ENCODE results near the gene DNAH14.

Gene DNAH14

GRCh38 chr1:225413708-225414375 lies 484.4 kb downstream of the DNAH14 start:
- no peak for DNase-seq

- DNase-seq = no peak
Observed at GRCh38 chr1:225415307-225415706, 485.8 kb downstream of the DNAH14 start.

DNA sequence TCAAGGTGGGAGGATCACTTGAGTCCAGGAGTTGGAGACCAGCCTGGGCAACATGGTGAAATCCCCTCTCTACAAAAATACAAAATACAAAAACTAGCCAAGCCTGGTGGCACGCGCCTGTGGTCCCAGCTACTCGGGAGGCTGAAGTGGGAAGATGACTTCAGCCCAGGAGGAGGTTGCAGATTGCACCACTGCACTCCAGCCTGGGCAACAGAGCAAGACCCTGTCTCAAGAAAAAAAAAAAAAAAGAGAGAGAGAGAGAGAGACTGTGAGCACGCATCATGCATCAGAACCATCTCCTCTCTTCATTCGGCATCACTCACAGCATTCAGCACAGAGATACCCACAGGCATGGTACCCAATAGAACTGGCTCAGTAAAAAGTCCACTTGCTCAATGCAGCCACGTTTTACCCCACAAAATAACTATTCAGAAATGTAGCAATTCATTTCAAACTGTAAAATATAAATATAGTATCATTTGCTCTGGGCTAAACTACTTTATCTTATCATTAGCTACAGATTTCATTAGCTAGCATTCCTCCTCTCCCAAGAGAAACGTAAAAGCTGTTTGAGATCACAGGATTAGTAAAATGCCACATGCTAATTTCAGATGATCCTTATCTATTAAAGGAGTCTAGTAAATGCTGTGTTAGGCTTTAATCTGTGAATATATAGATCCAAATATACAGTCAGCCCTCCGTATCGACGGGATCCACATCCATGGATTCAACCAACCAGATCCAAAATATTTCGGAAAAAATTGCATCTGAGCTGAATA lies 486.7 kb downstream of the DNAH14 start:
- no peak for DNase-seq

- DNase-seq = no peak
Observed at GRCh38 chr1:225418059-225418458, 488.6 kb downstream of the DNAH14 start.

GRCh38 chr1:225418598-225418997 lies 489.1 kb downstream of the DNAH14 start:
- no peak for DNase-seq

DNA sequence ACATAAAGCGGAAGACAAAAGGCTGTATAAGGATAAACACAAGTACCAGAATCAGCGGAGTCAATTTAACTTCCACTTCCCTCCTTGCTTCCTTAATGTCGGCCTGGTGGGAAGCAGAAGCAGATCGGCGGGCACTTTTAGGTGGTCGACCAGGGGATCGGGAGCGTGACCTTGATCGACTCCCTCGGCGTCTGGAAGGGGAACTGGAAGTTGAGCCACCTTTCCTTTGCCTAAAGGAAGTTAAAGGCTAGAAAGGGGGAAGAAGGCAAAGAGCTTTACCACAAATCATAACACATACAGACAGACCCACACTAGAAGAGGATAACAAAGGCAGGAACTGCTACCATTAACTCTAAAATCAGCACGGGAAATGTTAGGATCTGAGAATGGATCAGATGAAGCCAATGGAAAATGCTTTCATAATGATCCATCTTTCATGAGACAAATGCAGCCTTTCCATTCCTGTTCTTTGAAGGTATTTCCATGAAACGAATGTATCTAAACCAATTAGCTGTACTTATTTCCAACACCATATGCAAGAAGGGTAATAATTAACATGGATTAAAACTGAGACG lies 492.6 kb downstream of the DNAH14 start:
- no peak for DNase-seq

DNA sequence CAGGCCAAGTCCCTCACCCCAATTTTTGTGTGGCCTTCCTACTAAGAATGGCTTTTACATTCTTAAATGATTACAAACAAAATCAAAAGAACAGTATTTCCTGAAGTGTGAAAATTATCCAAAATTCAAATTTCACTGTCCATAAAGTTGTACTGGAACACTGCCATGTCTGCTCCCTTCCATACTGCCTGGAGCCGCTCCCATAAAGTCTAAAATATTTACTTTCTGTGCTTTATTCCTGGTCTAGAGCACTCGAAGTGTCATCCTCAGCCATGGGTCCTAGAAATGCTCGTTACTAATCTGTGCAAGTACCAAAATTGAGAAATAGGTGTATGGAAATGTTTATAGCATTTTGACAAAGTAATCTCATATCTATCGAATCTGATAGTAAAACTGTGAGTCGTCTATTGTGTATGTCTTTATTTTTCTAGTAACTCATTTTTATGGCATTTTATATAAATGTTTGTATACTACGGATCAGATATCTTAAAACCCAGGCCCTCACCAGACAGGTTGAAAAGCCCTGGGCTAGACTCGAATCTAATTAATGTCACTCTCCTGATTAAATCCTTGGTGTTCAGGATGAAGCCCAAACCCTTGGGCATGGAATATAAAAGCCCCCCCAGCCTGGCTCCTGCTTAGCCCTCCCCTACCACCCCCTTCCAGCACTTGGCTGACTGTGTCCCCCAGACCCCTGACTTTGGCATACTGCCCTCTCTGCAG lies 493.5 kb downstream of the DNAH14 start:
- DNase-seq = no peak

DNA sequence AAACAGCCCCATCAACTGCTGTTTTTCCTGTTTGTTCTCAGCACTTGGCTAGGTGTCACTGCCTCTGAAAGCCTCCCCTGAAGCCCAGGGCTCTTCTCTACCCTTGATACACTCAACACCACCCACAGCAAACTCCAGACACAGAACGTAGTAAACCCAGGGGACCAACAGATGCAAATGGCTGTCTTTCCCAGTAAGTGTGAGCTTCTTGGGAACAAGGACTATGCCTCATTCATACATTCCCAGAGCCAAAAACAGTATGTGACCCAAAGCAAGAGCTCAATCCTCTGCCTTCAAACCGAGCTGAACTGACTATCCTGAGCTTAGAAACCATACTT lies 494.0 kb downstream of the DNAH14 start:
- no peak for DNase-seq

GRCh38 chr1:225424562-225425200 lies 495.2 kb downstream of the DNAH14 start:
- DNase-seq = no peak

- no peak for DNase-seq
Observed at GRCh38 chr1:225425201-225425786, 495.8 kb downstream of the DNAH14 start.

DNA sequence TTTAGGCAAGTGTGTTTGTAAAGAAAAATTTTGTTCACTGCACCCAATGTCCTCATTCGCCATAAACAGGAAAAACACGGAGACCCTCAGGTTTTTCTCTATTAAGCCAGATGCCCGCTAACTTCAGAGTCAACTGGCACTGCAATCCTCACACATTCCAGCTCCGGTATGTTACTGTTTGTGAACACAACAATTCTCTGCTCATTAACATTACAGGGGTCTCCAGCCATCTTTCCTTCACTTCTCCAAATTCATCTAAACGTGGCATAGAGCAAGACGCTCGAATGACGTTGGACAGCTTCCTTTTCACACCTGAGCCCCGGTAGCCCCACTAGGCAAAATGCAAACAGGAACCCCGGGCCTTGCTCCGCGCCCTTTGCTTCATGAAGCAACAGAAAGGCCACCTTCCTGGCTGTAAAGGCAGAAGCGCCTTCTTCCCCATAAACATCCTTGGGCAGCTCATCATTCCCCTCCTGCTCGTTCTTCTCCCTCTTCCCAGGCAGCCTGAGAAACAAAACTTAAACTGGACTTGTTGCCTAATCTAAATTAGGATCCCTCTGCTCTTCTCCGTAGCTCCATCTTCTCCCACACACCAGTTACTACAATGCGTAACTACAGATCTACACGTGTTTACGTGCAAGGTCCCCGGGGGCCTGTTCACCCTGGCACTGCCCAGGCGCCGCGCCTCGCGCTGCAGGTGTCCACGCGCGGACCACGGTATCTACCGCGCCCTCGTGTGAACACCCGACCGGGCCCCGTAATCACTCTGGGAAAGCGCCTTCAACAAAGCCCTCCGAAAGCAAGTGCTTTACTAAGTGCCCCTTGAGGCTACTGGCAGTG lies 497.1 kb downstream of the DNAH14 start:
- DNase-seq = no peak

DNA sequence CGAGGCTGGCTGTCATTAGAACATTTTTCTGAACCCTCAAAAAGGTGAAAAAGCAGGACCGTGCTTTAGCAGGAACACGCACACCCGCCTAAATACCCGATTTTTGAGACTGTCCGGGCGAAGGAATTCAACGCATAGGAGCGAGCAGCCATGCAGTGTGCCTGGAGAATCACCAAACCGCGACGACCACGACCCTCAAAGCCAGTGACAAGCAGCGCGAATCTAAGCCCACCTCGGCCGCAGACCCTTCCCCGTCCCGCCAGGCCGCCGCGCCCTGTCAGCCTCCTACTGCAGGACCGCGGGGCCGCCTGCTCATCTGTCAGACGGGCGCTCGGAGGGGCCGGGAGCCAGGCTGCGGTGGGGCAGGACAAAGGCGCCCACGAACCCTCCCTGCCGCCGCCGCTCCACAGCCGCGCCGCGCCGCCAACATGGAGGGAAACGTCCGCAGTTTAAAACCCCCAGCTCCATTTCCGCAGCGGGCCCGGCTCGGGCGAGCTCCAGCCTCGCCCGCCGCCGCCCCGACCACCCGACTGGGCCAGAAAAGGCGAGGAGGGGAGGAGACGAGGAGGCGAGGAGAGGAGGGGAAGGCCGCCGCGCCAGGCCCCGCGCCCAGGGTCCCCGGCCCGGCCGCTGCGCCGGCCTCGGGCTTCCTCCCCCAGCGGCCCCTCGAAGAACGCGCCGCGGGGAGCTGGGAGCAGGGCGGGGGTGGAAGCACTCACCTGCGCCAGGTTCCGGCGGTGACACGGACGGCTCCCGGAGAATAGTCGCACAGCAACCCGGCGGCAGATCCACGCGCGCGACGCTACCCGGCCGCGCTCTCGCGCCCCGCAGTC lies 498.0 kb downstream of the DNAH14 start, which contains the start of gene LBR:
LBR (minus strand) TSS at position 804 of the 833 bp plus-strand sequence. CDS start 3,963 bp downstream, outside the sequence.
- peak; percentile 6 for DNase-seq

- peak; percentile 80 for DNase-seq
Observed at GRCh38 chr1:225428068-225428880, 498.8 kb downstream of the DNAH14 start.

- DNase-seq = no peak
Observed at GRCh38 chr1:225428881-225429455, 499.5 kb downstream of the DNAH14 start.

DNA sequence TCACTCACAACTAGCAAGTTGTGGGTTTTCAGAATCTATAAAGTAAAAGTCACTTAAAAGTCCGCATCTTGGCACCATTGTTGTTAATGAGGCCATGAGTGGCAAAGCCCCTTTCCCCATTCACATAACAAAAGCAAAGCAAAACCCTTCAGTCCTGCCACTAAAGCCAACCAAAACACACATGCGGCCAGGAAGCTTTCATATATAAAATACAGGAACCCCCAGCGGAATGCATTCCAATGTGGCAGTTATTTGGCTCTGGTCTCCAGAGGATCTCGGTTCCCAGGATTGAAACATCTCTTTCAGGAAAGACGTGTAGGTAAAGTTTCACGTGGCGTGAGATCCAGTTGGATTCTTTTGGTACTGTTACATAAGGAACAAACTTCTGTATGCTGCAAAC lies 500.8 kb downstream of the DNAH14 start:
- DNase-seq = no peak

DNA sequence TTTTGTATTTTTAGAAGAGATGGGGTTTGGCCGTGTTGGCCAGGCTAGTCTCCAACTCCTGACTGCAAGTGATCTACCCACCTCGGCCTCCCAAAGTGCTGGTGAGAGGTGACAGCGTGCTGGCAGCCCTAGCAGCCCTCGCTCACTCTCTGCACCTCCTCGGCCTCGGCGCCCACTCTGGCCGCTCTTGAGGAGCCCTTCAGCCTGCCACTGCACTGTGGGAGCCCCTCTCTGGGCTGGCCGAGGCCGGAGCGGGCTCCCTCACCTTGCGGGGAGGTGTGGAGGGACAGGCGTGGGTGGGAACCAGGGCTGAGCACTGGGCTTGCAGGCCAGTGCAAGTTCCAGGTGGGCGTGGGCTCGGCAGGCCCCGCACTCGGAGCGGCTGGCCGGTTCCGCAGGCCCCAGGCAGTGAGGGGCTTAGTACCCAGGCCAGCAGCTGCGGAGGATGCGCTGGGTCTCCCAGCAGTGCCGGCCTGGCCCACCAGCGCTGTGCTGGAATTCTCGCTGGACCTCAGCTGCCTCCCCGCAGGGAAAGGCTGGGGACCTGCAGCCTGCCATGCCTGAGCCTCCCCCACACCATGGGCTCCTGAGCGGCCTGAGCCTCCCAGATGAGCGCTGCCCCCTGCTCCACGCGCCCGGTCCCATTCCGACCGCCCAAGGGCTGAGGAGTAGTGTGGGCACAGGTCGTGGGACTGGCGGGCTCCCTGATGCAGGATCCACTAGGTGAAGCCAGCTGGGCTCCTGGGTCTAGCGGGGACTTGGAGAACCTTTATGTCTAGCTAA lies 501.8 kb downstream of the DNAH14 start:
- DNase-seq = no peak

GRCh38 chr1:225434046-225434445 lies 504.6 kb downstream of the DNAH14 start:
- no peak for DNase-seq

GRCh38 chr1:225435076-225435475 lies 505.6 kb downstream of the DNAH14 start:
- DNase-seq = no peak

GRCh38 chr1:225435487-225435886 lies 506.0 kb downstream of the DNAH14 start:
- DNase-seq = no peak
